H1 (cell line): ENCODE data around the gene COL2A1. TPM values are rescaled to one million over a fixed set of nuclear protein-coding genes. Genes with fewer than 3 reads are reported as not detected.

ENCODE experiments used
- CTCF ChIA-PET: fragments of 300-600 bp; sonication (Branson Sonifier 250); formaldehyde crosslinking; loops from one replicate; lab custom pipeline; 2021; ENCODE audit not compliant: partially characterized antibody; lab: Charles Lee
- POLR2A ChIA-PET: fragments of 300-600 bp; sonication (Branson Sonifier 250); formaldehyde crosslinking; loops from one replicate; lab custom pipeline; 2021; ENCODE audit warnings: inconsistent platforms; ENCODE audit not compliant: partially characterized antibody; lab: Charles Lee
- DNase-seq, 2 experiments: peaks; one replicate each; pipeline versions ENCODE4 v3.0.0 to v3.0.0-alpha.2; 2010 to 2022; ENCODE audit warnings: low spot score in 2 of 2, low read depth in 1 of 2, mixed read lengths in 1 of 2
- FAIRE-seq: peaks from 2 replicates; lab custom pipeline; 2011; peaks lifted over from hg19 to GRCh38; lab: Jason Lieb, UNC
- H2AFZ ChIP-seq: 2 replicates; pipeline ENCODE4 v1.8.1; 2012; ENCODE audit warnings: low read length, inconsistent platforms
- H2AK5ac ChIP-seq: 2 replicates; pipeline ENCODE4 v1.6.1; 2013; ENCODE audit warnings: low read depth, low read length
- H2BK120ac ChIP-seq: replicated peaks from 2 replicates; pipeline ENCODE3; 2013; ENCODE audit warnings: low read depth, low read length, inconsistent platforms
- H2BK12ac ChIP-seq: 2 replicates; pipeline ENCODE4 v1.6.1; 2013; ENCODE audit warnings: low read depth, low read length
- H2BK15ac ChIP-seq: 2 replicates; pipeline ENCODE4 v1.6.1; 2013; ENCODE audit warnings: low read length
- H2BK20ac ChIP-seq: 2 replicates; pipeline ENCODE4 v1.6.1; 2013; ENCODE audit warnings: low read length
- H2BK5ac ChIP-seq: 2 replicates; pipeline ENCODE4 v1.6.1; 2013; ENCODE audit warnings: low read depth, low read length
- H3K14ac ChIP-seq: 2 replicates; pipeline ENCODE4 v1.6.1; 2013; ENCODE audit warnings: inconsistent platforms; ENCODE audit not compliant: insufficient read length
- H3K18ac ChIP-seq: 2 replicates; pipeline ENCODE4 v1.6.1; 2013; ENCODE audit warnings: low read length; ENCODE audit errors: extremely low read depth
- H3K23ac ChIP-seq: 2 replicates; pipeline ENCODE4 v1.6.1; 2013; ENCODE audit warnings: inconsistent platforms; ENCODE audit not compliant: insufficient read length
- H3K23me2 ChIP-seq: 2 replicates; pipeline ENCODE4 v1.6.1; 2013; ENCODE audit warnings: low read depth, low read length
- H3K27ac ChIP-seq: 2 replicates; pipeline ENCODE4 v1.6.1; 2011; ENCODE audit warnings: low read depth, low read length, inconsistent platforms
- H3K27me3 ChIP-seq, 4 experiments: replicated peaks in 1 of 4; 1 replicate in 1 of 4; 2 replicates in 3 of 4; pipeline versions ENCODE4 v1.6.1 to v1.8.1; 2011 to 2013; ENCODE audit warnings: low read length in 3 of 4, mild to moderate bottlenecking in 3 of 4, inconsistent platforms in 2 of 4, mixed read lengths in 2 of 4, moderate library complexity in 1 of 4; ENCODE audit not compliant: control insufficient read depth in 3 of 4, insufficient read depth in 3 of 4; ENCODE audit errors: extremely low read depth in 1 of 4
- H3K36me3 ChIP-seq, 4 experiments: 2 replicates each; pipeline versions ENCODE4 v1.6.1 to v1.8.1; 2011 to 2013; ENCODE audit warnings: mild to moderate bottlenecking in 4 of 4, low read length in 3 of 4, moderate library complexity in 2 of 4, control low read depth in 1 of 4, inconsistent platforms in 1 of 4; ENCODE audit not compliant: insufficient read depth in 4 of 4, control insufficient read depth in 2 of 4
- H3K4ac ChIP-seq: replicated peaks from 2 replicates; pipeline ENCODE3; 2013; ENCODE audit warnings: low read length, low read depth, mixed read lengths, inconsistent platforms; ENCODE audit not compliant: insufficient read length
- H3K4me1 ChIP-seq, 4 experiments: replicated peaks in 1 of 4; 1 replicate in 1 of 4; 2 replicates in 3 of 4; pipeline versions ENCODE4 v1.6.1 to v1.8.1; 2011 to 2013; ENCODE audit warnings: low read length in 3 of 4, inconsistent platforms in 2 of 4, mixed read lengths in 1 of 4; ENCODE audit not compliant: insufficient read depth in 4 of 4, control insufficient read depth in 3 of 4
- H3K4me2 ChIP-seq, 2 experiments: 2 replicates each; pipeline versions ENCODE4 v1.6.1 to v1.8.1; 2011 to 2013; ENCODE audit warnings: low read depth in 2 of 2, low read length in 2 of 2, control low read depth in 1 of 2, inconsistent platforms in 1 of 2, mild to moderate bottlenecking in 1 of 2; ENCODE audit not compliant: insufficient read depth in 1 of 2
- H3K4me3 ChIP-seq, 4 experiments: fragments of 200-600, 300-600 bp in 1 of 4; sonication (generic), shearing (Covaris generic), sonication (Bioruptor Twin) in 1 of 4; 2 replicates each; pipeline versions ENCODE4 v1.5.1 to v1.8.1; 2011 to 2016; ENCODE audit warnings: low read length in 4 of 4, low read depth in 3 of 4, control low read depth in 2 of 4, inconsistent platforms in 2 of 4, mild to moderate bottlenecking in 2 of 4, mixed read lengths in 1 of 4, moderate library complexity in 1 of 4; ENCODE audit not compliant: insufficient read depth in 2 of 4; ENCODE audit errors: extremely low read depth in 1 of 4
- H3K56ac ChIP-seq: replicated peaks from 2 replicates; pipeline ENCODE3; 2013; ENCODE audit warnings: low read depth, mild to moderate bottlenecking, mixed read lengths, low read length, inconsistent platforms; ENCODE audit not compliant: insufficient read length
- H3K79me1 ChIP-seq: 2 replicates; pipeline ENCODE4 v1.6.1; 2013; ENCODE audit warnings: low read depth, low read length, control low read depth
- H3K79me2 ChIP-seq, 2 experiments: 2 replicates each; pipeline versions ENCODE4 v1.6.1 to v1.8.1; 2012 to 2013; ENCODE audit warnings: low read length in 2 of 2, mild to moderate bottlenecking in 2 of 2, inconsistent platforms in 1 of 2; ENCODE audit not compliant: insufficient read depth in 2 of 2, control insufficient read depth in 1 of 2
- H3K9ac ChIP-seq, 4 experiments: replicated peaks in 1 of 4; 1 replicate in 1 of 4; 2 replicates in 3 of 4; pipeline versions ENCODE4 v1.6.1 to v1.8.1; 2011 to 2013; ENCODE audit warnings: low read depth in 3 of 4, low read length in 3 of 4, control low read depth in 2 of 4, mild to moderate bottlenecking in 2 of 4, moderate library complexity in 2 of 4, inconsistent platforms in 1 of 4; ENCODE audit errors: extremely low read depth in 1 of 4
- H3K9me3 ChIP-seq, 2 experiments: 2 replicates each; pipeline versions ENCODE4 v1.6.1 to v1.8.1; 2012 to 2013; ENCODE audit warnings: mild to moderate bottlenecking in 2 of 2, moderate library complexity in 2 of 2, control low read depth in 1 of 2, inconsistent platforms in 1 of 2, low read depth in 1 of 2, low read length in 1 of 2, mixed read lengths in 1 of 2; ENCODE audit not compliant: insufficient read depth in 2 of 2
- H4K20me1 ChIP-seq, 2 experiments: replicated peaks in 1 of 2; 2 replicates each; pipeline versions ENCODE3 to v1.8.1; 2011 to 2013; ENCODE audit warnings: inconsistent platforms in 2 of 2, low read length in 2 of 2, mild to moderate bottlenecking in 1 of 2; ENCODE audit not compliant: insufficient read depth in 2 of 2, control insufficient read depth in 1 of 2
- H4K5ac ChIP-seq: 2 replicates; pipeline ENCODE4 v1.6.1; 2013; ENCODE audit warnings: low read length, low read depth, mixed read lengths, inconsistent platforms; ENCODE audit not compliant: insufficient read length
- H4K8ac ChIP-seq: 2 replicates; pipeline ENCODE4 v1.8.0; 2013; ENCODE audit warnings: mild to moderate bottlenecking, moderate library complexity, low read length, inconsistent platforms; ENCODE audit not compliant: insufficient read depth; ENCODE audit errors: extremely low read depth
- H4K91ac ChIP-seq: replicated peaks from 2 replicates; pipeline ENCODE3; 2013; ENCODE audit warnings: low read length, mixed read lengths, inconsistent platforms; ENCODE audit not compliant: insufficient read length
- CREB1 ChIP-seq: IDR thresholded peaks from 2 replicates; pipeline ENCODE4 v1.6.1; 2012; ENCODE audit warnings: inconsistent platforms
- RAD21 ChIP-seq, 2 experiments: IDR thresholded peaks in 1 of 2; conservative IDR thresholded peaks in 1 of 2; 2 replicates each; pipeline ENCODE4 v1.6.1; 2011; ENCODE audit warnings: low read depth in 2 of 2, low read length in 2 of 2, improper control_type of control experiment in 1 of 2, inconsistent platforms in 1 of 2, mild to moderate bottlenecking in 1 of 2, moderate library complexity in 1 of 2
- SIN3A ChIP-seq, 2 experiments: IDR thresholded peaks in 1 of 2; conservative IDR thresholded peaks in 1 of 2; 2 replicates each; pipeline ENCODE4 v1.6.1; 2011 to 2012; ENCODE audit warnings: low read length in 2 of 2, improper control_type of control experiment in 1 of 2, low read depth in 1 of 2, mild to moderate bottlenecking in 1 of 2
- TAF1 ChIP-seq: IDR thresholded peaks from 2 replicates; pipeline ENCODE4 v1.6.1; 2011; ENCODE audit warnings: mild to moderate bottlenecking, low read depth, low read length
- ZNF274 ChIP-seq: IDR thresholded peaks from 2 replicates; pipeline ENCODE4 v1.7.0; 2012; ENCODE audit warnings: low read length, borderline replicate concordance; ENCODE audit errors: extremely low read depth
- WGBS, 2 experiments: shearing (Covaris generic) in 1 of 2; methylation state at CpG; one replicate each; pipeline versions ENCODE4 v1.1.6 to v1.1.7; 2013 to 2015; ENCODE audit warnings: low lambda C conversion rate in 2 of 2, mixed read lengths in 2 of 2, inconsistent platforms in 1 of 2, low coverage in 1 of 2, missing lambda C conversion rate in 1 of 2; ENCODE audit not compliant: insufficient replicate concordance in 2 of 2, insufficient coverage in 1 of 2, insufficient read length in 1 of 2; ENCODE audit errors: extremely low coverage in 1 of 2, missing lambda C conversion rate in 1 of 2; 5-methylcytosine and 5-hydroxymethylcytosine counted together
- polyA plus RNA-seq, 7 experiments: library from polyadenylated mRNA; depleted of rRNA in 3 of 7; stranded (reverse) in 5 of 7; unstranded in 2 of 7; fragments of >200 nt in 5 of 7; fragments of 200-250 nt in 2 of 7; gene quantifications; 1 replicate in 5 of 7; 2 replicates in 1 of 7; 4 replicates in 1 of 7; pipeline versions ENCODE4 v1.2.1 to v1.2.3, GENCODE V29; 2011 to 2013; ENCODE audit warnings: missing spikeins in 2 of 7, mixed read lengths in 2 of 7
- total RNA-seq: library from RNA; stranded (reverse); fragmentation: NEBNext Ultra II Directional; extraction: Animal tissue kit (Norgen Biotek cat#: 25700); gene quantifications from 2 replicates; pipeline ENCODE4 v1.2.1, GENCODE V29; 2021

COL2A1 gene
- total and polyA plus RNA-seq, 2 of the 8 experiments (the other 6 are each of a cell fraction or from before 2014, with no cell fraction given): 4.2 to 14.6 TPM

GRCh38 chr12:48008349-48008748 lies 4.1 kb upstream of the COL2A1 start:
- no peaks in the 10 kb centered on the region for H3K79me2 ChIP-seq
- H3K4me1 ChIP-seq: peaks cover 4 to 20% (median 9%) of the 10 kb centered on the region in 4 experiments; a peak in 6 of 7 replicates
- no peak overlapping the region for H4K5ac ChIP-seq
- peaks cover 15% of the 10 kb centered on the region for H3K23me2 ChIP-seq
- H3K79me1 ChIP-seq: no peaks in the 10 kb centered on the region
- no peak overlapping the region for H2BK5ac ChIP-seq
- TF ChIP-seq RAD21 (IDR thresholded peaks at IDR 0.05 in 1 of 2, conservative IDR thresholded peaks at IDR 0.05 in 1 of 2; ENCODE audit: low read depth in 2 of 2, low read length in 2 of 2): no peak
- TF ChIP-seq SIN3A (conservative IDR thresholded peaks at IDR 0.05 in 1 of 2, IDR thresholded peaks at IDR 0.05 in 1 of 2; ENCODE audit: low read depth in 1 of 2, low read length in 2 of 2): no peak
- TF ChIP-seq CREB1: no peak
- no peak for TF ChIP-seq ZNF274
- no peak for TF ChIP-seq TAF1
- no peak overlapping the region for H2AFZ ChIP-seq
- no peak overlapping the region for H3K23ac ChIP-seq
- no peak overlapping the region for H2BK120ac ChIP-seq
- no peak overlapping the region for H4K8ac ChIP-seq
- no peak overlapping the region for H3K27ac ChIP-seq
- H4K91ac ChIP-seq: no peak overlapping the region
- no peak overlapping the region for H2BK15ac ChIP-seq
- no peak overlapping the region for H3K14ac ChIP-seq
- no peak overlapping the region for H3K9ac ChIP-seq
- no peak overlapping the region for H2AK5ac ChIP-seq
- H3K36me3 ChIP-seq: no peaks in the 10 kb centered on the region
- no peak overlapping the region for H3K4me2 ChIP-seq
- ChIA-PET CTCF (interaction anchor here (0.7 to 1.8 kb wide), 6 partner anchors 8 to 368 kb away, joined by 3 to 5 read pairs (median 3); no protein-coding TSS in a partner anchor), POLR2A (interaction anchor here (1.4 kb wide), 1 partner anchor 10 kb away, joined by 3 read pairs; no protein-coding TSS in a partner anchor)
- no peaks in the 10 kb centered on the region for H3K9me3 ChIP-seq
- H4K20me1 ChIP-seq: peaks cover 5 to 9% of the 10 kb centered on the region in 2 experiments
- WGBS, 2 experiments: 75% methylated on average over 2 of the region's 2 CpGs; no CpG with 5 or more reads in 1 of the 2 experiments
- H3K18ac ChIP-seq: no peak overlapping the region
- DNase-seq (no peak), FAIRE-seq (no peak)
- no peak overlapping the region for H2BK20ac ChIP-seq
- no peak overlapping the region for H3K56ac ChIP-seq
- no peak overlapping the region for H2BK12ac ChIP-seq
- no peak overlapping the region for H3K4me3 ChIP-seq
- no peak overlapping the region for H3K4ac ChIP-seq
- H3K27me3 ChIP-seq: peaks cover 82 to 100% (median 96%) of the 10 kb centered on the region in 4 experiments
